Gastroesophageal sphincter (tissue), 3 donors: ENCODE measurements around the gene TTC13.

Experiments
- EP300 ChIP-seq: sonication (generic); formaldehyde crosslinking; IDR thresholded peaks from one replicate; pipeline ENCODE4 v1.6.1; 2017; ENCODE audit warnings: antibody characterized with exemption, mild to moderate bottlenecking
- POLR2A ChIP-seq, 2 donors: fragments of 450-650 bp; IDR thresholded peaks; one replicate each; pipeline ENCODE4 v1.6.1; 2017; ENCODE audit warnings: antibody characterized with exemption in 2 of 2, mild to moderate bottlenecking in 2 of 2, moderate library complexity in 1 of 2
- POLR2AphosphoS5 ChIP-seq: sonication (generic); formaldehyde crosslinking; IDR thresholded peaks from one replicate; pipeline ENCODE4 v1.6.1; 2017; ENCODE audit warnings: antibody characterized with exemption
- TF ChIP-seq, protein P1 (sequence below), 4 experiments: fragments of 200-600 bp in 2 of 4; fragments of 450-650 bp in 2 of 4; sonication (generic) in 1 of 4; IDR thresholded peaks; one replicate each; pipeline ENCODE4 v1.5.1; 2017 to 2019; ENCODE audit warnings: antibody characterized with exemption in 4 of 4, mild to moderate bottlenecking in 2 of 4, moderate library complexity in 2 of 4

DNA sequence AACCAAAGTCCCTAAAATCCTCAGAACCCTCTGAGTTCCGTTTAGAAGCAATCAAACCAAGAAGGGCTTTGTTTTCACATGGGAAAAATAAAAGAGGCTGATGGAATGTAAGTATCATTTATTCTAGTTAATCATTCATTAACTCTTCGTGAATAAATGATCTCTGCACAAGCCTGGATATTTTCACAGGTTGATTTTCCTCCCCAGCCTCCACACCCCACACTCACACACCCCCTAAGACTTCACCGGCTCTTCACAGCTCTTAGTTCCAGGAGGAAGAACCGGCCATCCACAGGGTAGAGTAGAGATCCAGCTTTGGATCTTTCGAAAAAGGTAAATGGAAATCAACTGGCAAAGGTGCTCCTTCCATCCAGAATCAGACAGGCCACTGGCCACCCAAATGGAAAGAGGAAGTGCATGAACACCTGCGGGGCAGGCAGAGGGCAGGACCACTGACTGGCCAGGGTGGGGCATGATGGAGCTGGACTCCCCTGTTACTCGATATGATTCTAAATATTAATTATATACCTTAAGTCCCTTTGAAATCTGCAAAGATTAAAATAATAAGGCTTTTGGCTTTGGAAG is 120.3 kb downstream of the TTC13 start:
- TF ChIP-seq POLR2A (IDR thresholded peaks at IDR 0.05) (no peak), POLR2AphosphoS5 (no peak), EP300 (no peak)
- TF ChIP-seq, protein P1, sequence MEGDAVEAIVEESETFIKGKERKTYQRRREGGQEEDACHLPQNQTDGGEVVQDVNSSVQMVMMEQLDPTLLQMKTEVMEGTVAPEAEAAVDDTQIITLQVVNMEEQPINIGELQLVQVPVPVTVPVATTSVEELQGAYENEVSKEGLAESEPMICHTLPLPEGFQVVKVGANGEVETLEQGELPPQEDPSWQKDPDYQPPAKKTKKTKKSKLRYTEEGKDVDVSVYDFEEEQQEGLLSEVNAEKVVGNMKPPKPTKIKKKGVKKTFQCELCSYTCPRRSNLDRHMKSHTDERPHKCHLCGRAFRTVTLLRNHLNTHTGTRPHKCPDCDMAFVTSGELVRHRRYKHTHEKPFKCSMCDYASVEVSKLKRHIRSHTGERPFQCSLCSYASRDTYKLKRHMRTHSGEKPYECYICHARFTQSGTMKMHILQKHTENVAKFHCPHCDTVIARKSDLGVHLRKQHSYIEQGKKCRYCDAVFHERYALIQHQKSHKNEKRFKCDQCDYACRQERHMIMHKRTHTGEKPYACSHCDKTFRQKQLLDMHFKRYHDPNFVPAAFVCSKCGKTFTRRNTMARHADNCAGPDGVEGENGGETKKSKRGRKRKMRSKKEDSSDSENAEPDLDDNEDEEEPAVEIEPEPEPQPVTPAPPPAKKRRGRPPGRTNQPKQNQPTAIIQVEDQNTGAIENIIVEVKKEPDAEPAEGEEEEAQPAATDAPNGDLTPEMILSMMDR (IDR thresholded peaks at IDR 0.05) = no peak
